ENCODE results near the gene ACR.
"Not testable (repeated sequence)": the region's sequence is repeated elsewhere in the genome, so short reads cannot be mapped to it uniquely, and the experiment has no call there.

ACR gene

DNA sequence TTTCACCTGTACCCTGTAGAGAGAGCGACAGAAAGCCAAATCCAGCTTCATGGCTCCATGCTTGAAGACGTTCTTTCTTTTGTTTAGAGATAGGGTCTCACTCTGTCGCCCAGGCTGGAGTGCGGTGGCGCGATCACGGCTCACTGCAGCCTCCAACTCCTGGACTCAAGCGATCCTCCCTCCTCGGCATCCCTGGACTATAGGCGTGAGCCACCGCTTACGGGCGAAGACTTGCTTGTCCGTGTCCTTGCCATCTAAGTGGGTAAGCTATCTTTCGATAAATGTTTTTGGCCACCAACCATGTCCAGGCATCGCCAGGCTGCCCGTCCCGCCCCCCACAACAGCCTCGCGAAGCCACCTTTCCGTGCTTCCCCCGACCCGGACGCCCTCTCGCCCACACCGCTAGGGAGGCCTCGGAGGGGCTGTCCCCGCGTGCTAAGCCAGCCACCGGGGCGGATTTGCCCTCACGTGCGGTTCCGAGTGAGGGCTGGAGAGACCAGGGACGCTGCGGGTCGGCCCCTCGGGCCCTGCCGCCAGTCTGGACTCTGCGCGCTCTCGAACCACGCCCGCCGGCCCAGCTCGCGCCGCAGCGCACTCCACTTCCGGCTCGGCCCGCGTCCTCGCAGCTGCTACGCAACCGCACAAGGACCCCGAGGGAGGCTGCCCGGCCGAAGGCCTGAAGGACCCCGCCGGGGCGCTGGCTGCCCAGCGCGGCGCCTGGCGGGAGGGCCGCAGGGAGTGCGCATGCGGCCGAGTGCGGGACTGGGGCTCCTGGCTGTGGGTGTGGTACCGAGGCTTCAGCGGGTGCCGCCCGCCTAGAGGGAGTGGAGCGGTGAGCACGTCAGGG, 45.3 kb downstream of the ACR start, which contains the start of gene RABL2B:
RABL2B (minus strand) TSS at position 604 of the 847 bp plus-strand sequence. CDS start 1,342 bp downstream, outside the sequence.
- DNase-seq = peak; percentile 50 to 76

DNA sequence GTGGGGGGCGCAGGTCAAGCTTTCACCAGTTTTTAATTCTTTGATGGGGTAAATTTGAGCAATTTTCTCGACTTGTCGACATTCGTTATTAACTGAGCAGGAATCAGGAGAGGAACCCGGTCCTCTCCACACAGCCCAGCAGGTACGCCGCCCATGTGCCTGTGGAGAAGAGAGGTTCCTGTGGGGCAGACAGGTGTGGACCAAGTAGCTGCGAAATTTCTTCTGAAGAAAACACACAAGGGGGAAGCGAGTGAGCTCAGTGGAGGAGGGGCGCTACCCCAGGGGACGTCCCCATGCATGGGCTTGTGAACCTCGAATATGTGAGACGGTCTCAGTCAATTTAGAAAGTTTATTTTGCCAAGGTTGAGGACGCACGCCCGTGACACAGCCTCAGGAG, 45.9 kb downstream of the ACR start:
- not testable (repeated sequence) for DNase-seq

DNA sequence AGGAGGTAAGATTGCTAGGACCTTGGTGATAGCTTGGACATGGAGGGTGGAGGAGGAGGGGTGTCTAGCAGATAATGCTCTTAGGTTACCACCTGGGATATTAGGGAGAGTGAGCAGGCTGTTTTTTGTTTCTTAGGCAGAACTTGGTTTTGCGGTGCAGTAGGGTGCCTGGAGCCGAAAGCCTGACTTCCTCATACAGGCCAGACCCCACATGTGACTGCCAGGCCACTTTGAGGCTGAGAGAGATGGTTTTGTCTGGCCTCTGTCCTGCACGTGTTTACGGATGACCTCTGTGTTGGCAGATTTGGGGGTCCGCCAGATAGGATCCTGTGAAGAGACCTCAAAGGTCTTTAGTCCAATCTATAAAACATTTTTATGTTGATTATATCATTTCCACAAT, 47.3 kb downstream of the ACR start:
- not testable (repeated sequence) for DNase-seq

DNA sequence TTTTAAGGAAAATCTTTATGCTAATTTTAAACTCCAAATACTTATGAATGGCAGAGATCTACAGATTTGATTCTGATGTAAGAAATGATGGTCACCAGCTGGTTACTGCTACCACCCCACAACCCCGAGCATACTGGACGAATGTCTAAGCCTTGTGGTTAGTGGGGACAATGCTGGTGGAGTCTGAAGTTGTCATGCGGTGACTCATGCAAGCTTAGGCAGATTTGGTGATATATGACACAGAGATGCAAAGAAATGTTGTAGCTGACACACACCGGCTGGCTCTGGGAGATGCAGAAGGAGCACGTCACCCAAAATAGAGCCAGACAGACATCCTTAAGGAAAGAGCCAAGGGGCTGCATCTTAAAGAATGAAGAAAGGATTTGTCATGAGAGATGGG, 48.9 kb downstream of the ACR start:
- not testable (repeated sequence) for DNase-seq
